GM20000 (cell line): ENCODE data around the gene TENM3.
A peak's percentile ranks its signal among the peaks of the same experiment; 100 is the strongest.

Experiments
- DNase-seq: peaks from one replicate; pipeline ENCODE4 v3.0.0; 2012; ENCODE audit warnings: low spot score
- CTCF ChIP-seq: IDR thresholded peaks from 2 replicates; pipeline ENCODE4 v1.5.1; 2012; ENCODE audit warnings: mild to moderate bottlenecking, control low read depth; ENCODE audit errors: extremely low read depth, missing control alignments

TENM3 gene

GRCh38 chr4:182432819-182433218, 189.6 kb downstream of the TENM3 start:
- no peak for DNase-seq
- TF ChIP-seq CTCF = no peak

GRCh38 chr4:182434720-182435119, 191.5 kb downstream of the TENM3 start:
- DNase-seq = no peak
- TF ChIP-seq CTCF = no peak

GRCh38 chr4:182435401-182435800, 192.2 kb downstream of the TENM3 start:
- no peak for TF ChIP-seq CTCF

GRCh38 chr4:182443070-182443469, 199.9 kb downstream of the TENM3 start:
- no peak for TF ChIP-seq CTCF
- DNase-seq = no peak

More at GRCh38 chr4:182435401-182435800, 192.2 kb downstream of the TENM3 start:
- no peak for DNase-seq

- DNase-seq = no peak
- TF ChIP-seq CTCF = no peak
Measured at GRCh38 chr4:182447767-182448280, 204.6 kb downstream of the TENM3 start.

GRCh38 chr4:182448281-182449151, 205.3 kb downstream of the TENM3 start:
- peak; percentile 73 for DNase-seq
- TF ChIP-seq CTCF = no peak

GRCh38 chr4:182449186-182449929, 206.2 kb downstream of the TENM3 start:
- peak; percentile 23 for DNase-seq
- no peak for TF ChIP-seq CTCF
